Fibroblast of upper back skin (primary cell): ENCODE measurements around the gene TMEM123.
"Not testable (repeated sequence)": the region's sequence is repeated elsewhere in the genome, so short reads cannot be mapped to it uniquely, and the experiment has no call there.

Experiments used
- DNase-seq: peaks from one replicate; pipeline ENCODE4 v3.0.0-alpha.2; 2013

Gene TMEM123

GRCh38 chr11:102447941-102448868 lies 4.4 kb downstream of the TMEM123 start:
- DNase-seq: no peak

- no peak for DNase-seq
These were observed 5.4 kb downstream of the TMEM123 start for GRCh38 chr11:102447193-102447592.

- peak; percentile 89 for DNase-seq
These were observed 6.0 kb downstream of the TMEM123 start for GRCh38 chr11:102446606-102447005.

GRCh38 chr11:102444693-102445092 lies 7.9 kb downstream of the TMEM123 start:
- not testable (repeated sequence) for DNase-seq

GRCh38 chr11:102444142-102444541 lies 8.4 kb downstream of the TMEM123 start:
- not testable (repeated sequence) for DNase-seq

- not testable (repeated sequence) for DNase-seq
These were observed 13.6 kb downstream of the TMEM123 start for GRCh38 chr11:102439063-102439363.

GRCh38 chr11:102438311-102439062 lies 14.1 kb downstream of the TMEM123 start:
- no peak for DNase-seq

- no peak for DNase-seq
These were observed 14.8 kb downstream of the TMEM123 start for GRCh38 chr11:102437727-102438126.

GRCh38 chr11:102436976-102437375 lies 15.6 kb downstream of the TMEM123 start:
- DNase-seq: no peak

- DNase-seq: peak; percentile 75
These were observed 16.0 kb downstream of the TMEM123 start for GRCh38 chr11:102436561-102436960.

- no peak for DNase-seq
These were observed 16.9 kb downstream of the TMEM123 start for GRCh38 chr11:102435688-102436087.

- DNase-seq: not testable (repeated sequence)
These were observed 19.0 kb downstream of the TMEM123 start for GRCh38 chr11:102433571-102433970.

- not testable (repeated sequence) for DNase-seq
These were observed 20.0 kb downstream of the TMEM123 start for GRCh38 chr11:102432560-102432959.

- DNase-seq: no peak
These were observed 21.2 kb downstream of the TMEM123 start for GRCh38 chr11:102431404-102431803.

GRCh38 chr11:102430158-102430836 lies 22.3 kb downstream of the TMEM123 start:
- peak; percentile 51 for DNase-seq

GRCh38 chr11:102429691-102430090 lies 22.9 kb downstream of the TMEM123 start:
- no peak for DNase-seq

GRCh38 chr11:102429226-102429625 lies 23.3 kb downstream of the TMEM123 start:
- DNase-seq: no peak

- no peak for DNase-seq
These were observed 23.9 kb downstream of the TMEM123 start for GRCh38 chr11:102428696-102429095.

- no peak for DNase-seq
These were observed 25.5 kb downstream of the TMEM123 start for GRCh38 chr11:102427068-102427467.

GRCh38 chr11:102426570-102426969 lies 26.0 kb downstream of the TMEM123 start:
- no peak for DNase-seq

- no peak for DNase-seq
These were observed 26.6 kb downstream of the TMEM123 start for GRCh38 chr11:102426000-102426399.

- no peak for DNase-seq
These were observed 28.6 kb downstream of the TMEM123 start for GRCh38 chr11:102423936-102424335.
